GM08714 (cell line): ENCODE data around the gene ZNF148.
"Not testable (repeated sequence)": the region's sequence is repeated elsewhere in the genome, so short reads cannot be mapped to it uniquely, and the experiment has no call there.

Experiments used
- H3K4me3 ChIP-seq: fragments of 200-500 bp; sonication (Bioruptor generic); 2 replicates; pipeline ENCODE4 v1.5.1; 2014; ENCODE audit warnings: mild to moderate bottlenecking, low read length, inconsistent platforms
- ZNF274 ChIP-seq: IDR thresholded peaks from 2 replicates; pipeline ENCODE4 v1.6.1; 2012; ENCODE audit warnings: mild to moderate bottlenecking, low read depth, low read length

The ZNF148 gene

GRCh38 chr3:125374996-125375941 is at the start of gene ZNF148:
Gene ZNF148 (minus strand): TSS chr3:125375325. CDS start chr3:125313640, 61,685 bp downstream.
- peak within 1 kb of the TSS; percentile 94 for H3K4me3 ChIP-seq
- TF ChIP-seq ZNF274, result no peak

GRCh38 chr3:125418306-125418705 is 43.2 kb upstream of the ZNF148 start:
- H3K4me3 ChIP-seq, result no peak overlapping the region
- TF ChIP-seq ZNF274, result no peak

- TF ChIP-seq ZNF274, result no peak
- H3K4me3 ChIP-seq, result no peak overlapping the region
Measured at GRCh38 chr3:125416235-125416634, 41.1 kb upstream of the ZNF148 start.

GRCh38 chr3:125414669-125415068 is 39.5 kb upstream of the ZNF148 start:
- TF ChIP-seq ZNF274, result no peak
- H3K4me3 ChIP-seq, result no peak overlapping the region

GRCh38 chr3:125410922-125411321 is 35.8 kb upstream of the ZNF148 start:
- no peak for TF ChIP-seq ZNF274

GRCh38 chr3:125406070-125406469 is 30.9 kb upstream of the ZNF148 start:
- TF ChIP-seq ZNF274, result no peak
- no peak overlapping the region for H3K4me3 ChIP-seq

More at GRCh38 chr3:125410922-125411321, 35.8 kb upstream of the ZNF148 start:
- H3K4me3 ChIP-seq, result no peak overlapping the region

- H3K4me3 ChIP-seq, result not testable (repeated sequence)
Measured at GRCh38 chr3:125405515-125405914, 30.4 kb upstream of the ZNF148 start.

- TF ChIP-seq ZNF274, result no peak
- H3K4me3 ChIP-seq, result no peak overlapping the region
Measured at GRCh38 chr3:125403789-125404188, 28.7 kb upstream of the ZNF148 start.

- TF ChIP-seq ZNF274, result no peak
Measured at GRCh38 chr3:125402639-125403038, 27.5 kb upstream of the ZNF148 start.

GRCh38 chr3:125401402-125401801 is 26.3 kb upstream of the ZNF148 start:
- no peak overlapping the region for H3K4me3 ChIP-seq
- TF ChIP-seq ZNF274, result no peak

More at GRCh38 chr3:125402639-125403038, 27.5 kb upstream of the ZNF148 start:
- H3K4me3 ChIP-seq, result no peak overlapping the region

GRCh38 chr3:125398952-125399351 is 23.8 kb upstream of the ZNF148 start:
- H3K4me3 ChIP-seq, result no peak overlapping the region
- no peak for TF ChIP-seq ZNF274

GRCh38 chr3:125395091-125395490 is 20.0 kb upstream of the ZNF148 start:
- no peak for TF ChIP-seq ZNF274
- H3K4me3 ChIP-seq, result no peak overlapping the region

GRCh38 chr3:125394406-125394805 is 19.3 kb upstream of the ZNF148 start:
- no peak for TF ChIP-seq ZNF274
- no peak overlapping the region for H3K4me3 ChIP-seq

- H3K4me3 ChIP-seq, result no peak overlapping the region
Measured at GRCh38 chr3:125389282-125389681, 14.2 kb upstream of the ZNF148 start.

GRCh38 chr3:125388369-125388768 is 13.2 kb upstream of the ZNF148 start:
- H3K4me3 ChIP-seq, result not testable (repeated sequence)

More at GRCh38 chr3:125389282-125389681, 14.2 kb upstream of the ZNF148 start:
- TF ChIP-seq ZNF274, result no peak
